Upper lobe of left lung (tissue), 4 donors: ENCODE measurements around the gene WEE1.

Experiments
- EP300 ChIP-seq, 4 donors: sonication (generic); formaldehyde crosslinking; IDR thresholded peaks; one replicate each; pipeline ENCODE4 v1.5.1; 2017; ENCODE audit warnings: antibody characterized with exemption in 4 of 4, control low read depth in 2 of 4
- POLR2A ChIP-seq, 4 donors: fragments of 450-650 bp; IDR thresholded peaks; one replicate each; pipeline ENCODE4 v1.5.1; 2016 to 2017; ENCODE audit warnings: antibody characterized with exemption in 4 of 4, mild to moderate bottlenecking in 2 of 4
- POLR2AphosphoS5 ChIP-seq, 2 donors: sonication (generic); formaldehyde crosslinking; IDR thresholded peaks; one replicate each; pipeline ENCODE4 v1.5.1; 2017; ENCODE audit warnings: antibody characterized with exemption in 2 of 2
- TF ChIP-seq, protein P1 (sequence below), 6 experiments: fragments of 450-650 bp in 4 of 6; fragments of 200-600 bp in 2 of 6; sonication (generic) in 2 of 6; IDR thresholded peaks; one replicate each; pipeline ENCODE4 v1.5.1; 2016 to 2019; ENCODE audit warnings: antibody characterized with exemption in 6 of 6

DNA sequence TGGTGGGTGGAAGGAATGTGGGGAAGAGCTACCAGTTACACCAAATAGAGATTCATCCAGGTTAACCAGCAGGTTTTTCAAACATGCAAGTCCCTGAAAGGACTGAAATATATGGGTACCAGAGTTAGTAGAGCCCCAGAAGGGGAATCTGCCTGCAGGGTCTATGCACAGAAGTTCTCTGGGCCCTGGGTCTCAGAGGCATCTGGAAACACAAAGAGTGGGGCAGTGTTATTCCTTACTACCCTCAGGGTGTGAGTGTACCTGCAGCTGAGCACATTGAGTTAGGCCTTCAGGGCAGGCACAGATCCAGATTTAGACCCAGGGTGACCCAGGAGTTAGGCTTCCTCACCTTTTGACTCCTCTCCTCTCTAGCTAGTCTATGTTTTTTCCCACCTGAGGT is 46.5 kb downstream of the WEE1 start:
- TF ChIP-seq, protein P1, sequence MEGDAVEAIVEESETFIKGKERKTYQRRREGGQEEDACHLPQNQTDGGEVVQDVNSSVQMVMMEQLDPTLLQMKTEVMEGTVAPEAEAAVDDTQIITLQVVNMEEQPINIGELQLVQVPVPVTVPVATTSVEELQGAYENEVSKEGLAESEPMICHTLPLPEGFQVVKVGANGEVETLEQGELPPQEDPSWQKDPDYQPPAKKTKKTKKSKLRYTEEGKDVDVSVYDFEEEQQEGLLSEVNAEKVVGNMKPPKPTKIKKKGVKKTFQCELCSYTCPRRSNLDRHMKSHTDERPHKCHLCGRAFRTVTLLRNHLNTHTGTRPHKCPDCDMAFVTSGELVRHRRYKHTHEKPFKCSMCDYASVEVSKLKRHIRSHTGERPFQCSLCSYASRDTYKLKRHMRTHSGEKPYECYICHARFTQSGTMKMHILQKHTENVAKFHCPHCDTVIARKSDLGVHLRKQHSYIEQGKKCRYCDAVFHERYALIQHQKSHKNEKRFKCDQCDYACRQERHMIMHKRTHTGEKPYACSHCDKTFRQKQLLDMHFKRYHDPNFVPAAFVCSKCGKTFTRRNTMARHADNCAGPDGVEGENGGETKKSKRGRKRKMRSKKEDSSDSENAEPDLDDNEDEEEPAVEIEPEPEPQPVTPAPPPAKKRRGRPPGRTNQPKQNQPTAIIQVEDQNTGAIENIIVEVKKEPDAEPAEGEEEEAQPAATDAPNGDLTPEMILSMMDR (IDR thresholded peaks at IDR 0.05), result no peak
- TF ChIP-seq POLR2AphosphoS5 (IDR thresholded peaks at IDR 0.05) (no peak), POLR2A (IDR thresholded peaks at IDR 0.05) (no peak), EP300 (IDR thresholded peaks at IDR 0.05) (no peak)
